ENCODE data around the gene SIVA1.

DNA sequence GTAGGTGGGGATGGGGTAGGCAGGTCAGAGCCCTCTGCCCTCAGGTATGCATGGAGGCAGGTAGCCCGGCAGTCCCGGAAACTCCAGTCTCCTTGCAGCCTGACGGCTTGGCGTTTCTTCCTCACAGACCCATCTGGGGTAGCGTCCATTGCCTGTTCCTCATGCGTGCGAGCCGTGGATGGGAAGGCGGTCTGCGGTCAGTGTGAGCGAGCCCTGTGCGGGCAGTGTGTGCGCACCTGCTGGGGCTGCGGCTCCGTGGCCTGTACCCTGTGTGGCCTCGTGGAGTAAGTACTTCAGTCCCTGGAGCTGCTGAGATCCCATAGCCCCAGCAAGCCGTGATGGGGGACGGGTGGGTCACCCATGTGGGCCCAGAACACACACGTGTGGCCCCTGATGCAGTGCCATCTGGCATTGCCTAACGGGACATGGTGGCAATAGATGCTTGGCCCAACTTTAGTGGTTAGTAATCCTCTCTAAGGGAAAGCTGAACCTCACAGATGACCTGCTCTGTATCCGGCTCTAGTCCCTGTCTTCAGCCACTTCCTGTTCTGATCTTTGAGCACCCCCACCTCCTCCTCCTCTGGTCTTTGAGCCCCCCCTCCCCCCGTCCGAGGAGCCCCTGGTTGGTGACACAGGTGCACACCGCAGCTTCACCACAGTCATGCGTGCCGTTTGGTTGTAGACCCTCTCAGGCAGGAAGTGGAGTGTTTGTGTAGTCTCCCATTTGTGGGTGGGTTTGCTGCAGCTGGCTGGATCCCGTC lies 3.7 kb downstream of the SIVA1 start:
- TF ChIP-seq, protein P1, sequence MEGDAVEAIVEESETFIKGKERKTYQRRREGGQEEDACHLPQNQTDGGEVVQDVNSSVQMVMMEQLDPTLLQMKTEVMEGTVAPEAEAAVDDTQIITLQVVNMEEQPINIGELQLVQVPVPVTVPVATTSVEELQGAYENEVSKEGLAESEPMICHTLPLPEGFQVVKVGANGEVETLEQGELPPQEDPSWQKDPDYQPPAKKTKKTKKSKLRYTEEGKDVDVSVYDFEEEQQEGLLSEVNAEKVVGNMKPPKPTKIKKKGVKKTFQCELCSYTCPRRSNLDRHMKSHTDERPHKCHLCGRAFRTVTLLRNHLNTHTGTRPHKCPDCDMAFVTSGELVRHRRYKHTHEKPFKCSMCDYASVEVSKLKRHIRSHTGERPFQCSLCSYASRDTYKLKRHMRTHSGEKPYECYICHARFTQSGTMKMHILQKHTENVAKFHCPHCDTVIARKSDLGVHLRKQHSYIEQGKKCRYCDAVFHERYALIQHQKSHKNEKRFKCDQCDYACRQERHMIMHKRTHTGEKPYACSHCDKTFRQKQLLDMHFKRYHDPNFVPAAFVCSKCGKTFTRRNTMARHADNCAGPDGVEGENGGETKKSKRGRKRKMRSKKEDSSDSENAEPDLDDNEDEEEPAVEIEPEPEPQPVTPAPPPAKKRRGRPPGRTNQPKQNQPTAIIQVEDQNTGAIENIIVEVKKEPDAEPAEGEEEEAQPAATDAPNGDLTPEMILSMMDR (IDR thresholded peaks at IDR 0.05): no peak
- TF ChIP-seq EP300 (IDR thresholded peaks at IDR 0.05): no peak
